HEK293 (cell line): ENCODE data around the gene PNRC1.

Experiments
- CTCF ChIP-seq: fragments of 450-650 bp; formaldehyde crosslinking; IDR thresholded peaks from 2 replicates; pipeline ENCODE4 v1.5.1; 2016; ENCODE audit warnings: missing biosample characterization, missing genetic modification characterization
- HOXA7 ChIP-seq: sonication (generic); formaldehyde crosslinking; IDR thresholded peaks from 2 replicates; pipeline ENCODE4 v1.8.1; 2022; ENCODE audit warnings: missing genetic modification reagents, borderline replicate concordance
- ZFP37 ChIP-seq: fragments of 450-650 bp; formaldehyde crosslinking; IDR thresholded peaks from 2 replicates; pipeline ENCODE4 v1.5.1; 2016; ENCODE audit warnings: missing biosample characterization, missing genetic modification characterization
- ZNF175 ChIP-seq: fragments of 450-650 bp; formaldehyde crosslinking; IDR thresholded peaks from 2 replicates; pipeline ENCODE4 v1.5.1; 2016; ENCODE audit warnings: missing biosample characterization, missing genetic modification characterization
- ZNF747 ChIP-seq: fragments of 450-650 bp; formaldehyde crosslinking; IDR thresholded peaks from 2 replicates; pipeline ENCODE4 v1.5.1; 2016; ENCODE audit warnings: missing biosample characterization, missing genetic modification characterization
- ZNF777 ChIP-seq: fragments of 450-650 bp; formaldehyde crosslinking; IDR thresholded peaks from 2 replicates; pipeline ENCODE4 v1.5.1; 2017; ENCODE audit warnings: missing biosample characterization, missing genetic modification characterization, borderline replicate concordance
- ZSCAN18 ChIP-seq: fragments of 450-650 bp; formaldehyde crosslinking; IDR thresholded peaks from 2 replicates; pipeline ENCODE4 v1.5.1; 2016; ENCODE audit warnings: missing biosample characterization, missing genetic modification characterization

- no peak for TF ChIP-seq CTCF (tag by site-specific recombination)
- TF ChIP-seq ZNF777 (tag by site-specific recombination), result no peak
- no peak for TF ChIP-seq ZNF175
- TF ChIP-seq ZSCAN18 (tag by site-specific recombination), result no peak
- TF ChIP-seq ZNF747 (tag by site-specific recombination), result no peak
- TF ChIP-seq ZFP37 (tag by site-specific recombination), result no peak
- TF ChIP-seq HOXA7 (CRISPR knock-in tag), result no peak
These were observed 47.1 kb upstream of the PNRC1 start for GRCh38 chr6:89033461-89033860.
